HCT116 (cell line): Measurements from ENCODE around the gene DEFB132.

Source experiments
- POLR2AphosphoS5 ChIP-seq: IDR thresholded peaks from 2 replicates; pipeline ENCODE4 v1.6.1; 2011; ENCODE audit warnings: mild to moderate bottlenecking, low read depth, low read length, moderate library complexity
- TF ChIP-seq, protein P1 (sequence below), 3 experiments: fragments of 200-600 bp in 1 of 3; sonication (generic) in 1 of 3; IDR thresholded peaks in 2 of 3; conservative IDR thresholded peaks in 1 of 3; 2 replicates each; pipeline ENCODE4 v1.5.1; 2012 to 2017; ENCODE audit warnings: low read depth in 2 of 3, low read length in 2 of 3, antibody characterized with exemption in 1 of 3, borderline replicate concordance in 1 of 3, control low read depth in 1 of 3, mild to moderate bottlenecking in 1 of 3, mixed read lengths in 1 of 3, mixed run types in 1 of 3, moderate library complexity in 1 of 3; ENCODE audit not compliant: insufficient read depth in 1 of 3
- TF ChIP-seq, protein P2 (sequence below): IDR thresholded peaks from 2 replicates; pipeline ENCODE4 v1.6.1; 2012; ENCODE audit warnings: low read depth

DNA sequence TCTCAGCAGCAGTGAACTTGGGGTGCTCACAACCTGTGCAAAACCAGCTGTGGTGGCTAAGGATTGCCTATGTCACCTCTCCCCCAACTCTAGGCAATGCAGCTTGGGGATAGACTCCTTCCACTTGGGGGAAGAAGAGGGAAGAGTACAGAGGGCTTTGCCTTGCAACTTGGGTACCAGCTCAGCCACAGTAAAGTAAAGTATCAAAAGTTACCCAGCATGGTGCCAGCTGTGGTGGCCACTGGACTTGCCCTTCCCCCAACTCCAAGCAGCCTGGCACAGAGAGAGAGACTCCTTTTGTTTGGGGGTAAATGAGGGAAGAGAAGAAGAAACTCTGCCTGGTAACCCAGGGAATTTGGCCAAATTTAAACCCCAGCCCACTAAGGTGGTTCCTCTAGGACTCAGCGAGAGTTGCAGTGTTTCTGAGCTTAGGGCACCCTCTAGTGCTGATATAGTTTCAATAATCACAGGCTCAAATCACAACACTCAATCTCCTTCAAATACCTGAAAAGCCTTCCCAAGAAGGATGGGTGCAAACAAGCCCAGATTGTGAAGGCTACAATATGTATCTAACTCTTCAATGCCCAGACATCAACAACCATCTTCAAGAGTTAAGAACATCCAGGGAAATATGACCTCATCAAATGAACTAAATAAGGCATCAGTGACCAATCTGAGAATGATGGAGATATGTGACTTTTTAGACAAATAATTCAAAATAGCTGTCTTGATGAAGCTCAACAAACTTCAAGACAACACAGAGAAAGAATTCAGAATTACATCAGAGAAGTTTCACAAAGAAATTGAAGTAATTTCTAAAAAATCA, 38.0 kb upstream of the DEFB132 start:
- TF ChIP-seq, protein P1, sequence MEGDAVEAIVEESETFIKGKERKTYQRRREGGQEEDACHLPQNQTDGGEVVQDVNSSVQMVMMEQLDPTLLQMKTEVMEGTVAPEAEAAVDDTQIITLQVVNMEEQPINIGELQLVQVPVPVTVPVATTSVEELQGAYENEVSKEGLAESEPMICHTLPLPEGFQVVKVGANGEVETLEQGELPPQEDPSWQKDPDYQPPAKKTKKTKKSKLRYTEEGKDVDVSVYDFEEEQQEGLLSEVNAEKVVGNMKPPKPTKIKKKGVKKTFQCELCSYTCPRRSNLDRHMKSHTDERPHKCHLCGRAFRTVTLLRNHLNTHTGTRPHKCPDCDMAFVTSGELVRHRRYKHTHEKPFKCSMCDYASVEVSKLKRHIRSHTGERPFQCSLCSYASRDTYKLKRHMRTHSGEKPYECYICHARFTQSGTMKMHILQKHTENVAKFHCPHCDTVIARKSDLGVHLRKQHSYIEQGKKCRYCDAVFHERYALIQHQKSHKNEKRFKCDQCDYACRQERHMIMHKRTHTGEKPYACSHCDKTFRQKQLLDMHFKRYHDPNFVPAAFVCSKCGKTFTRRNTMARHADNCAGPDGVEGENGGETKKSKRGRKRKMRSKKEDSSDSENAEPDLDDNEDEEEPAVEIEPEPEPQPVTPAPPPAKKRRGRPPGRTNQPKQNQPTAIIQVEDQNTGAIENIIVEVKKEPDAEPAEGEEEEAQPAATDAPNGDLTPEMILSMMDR (IDR thresholded peaks at IDR 0.05 in 2 of 3, conservative IDR thresholded peaks at IDR 0.05 in 1 of 3; ENCODE audit: borderline replicate concordance in 1 of 3, insufficient read depth in 1 of 3, low read depth in 2 of 3, low read length in 2 of 3): peak; percentile 50 to 80 (median 62); a peak in 5 of 6 replicates
- no peak for TF ChIP-seq POLR2AphosphoS5
- TF ChIP-seq, protein P2, sequence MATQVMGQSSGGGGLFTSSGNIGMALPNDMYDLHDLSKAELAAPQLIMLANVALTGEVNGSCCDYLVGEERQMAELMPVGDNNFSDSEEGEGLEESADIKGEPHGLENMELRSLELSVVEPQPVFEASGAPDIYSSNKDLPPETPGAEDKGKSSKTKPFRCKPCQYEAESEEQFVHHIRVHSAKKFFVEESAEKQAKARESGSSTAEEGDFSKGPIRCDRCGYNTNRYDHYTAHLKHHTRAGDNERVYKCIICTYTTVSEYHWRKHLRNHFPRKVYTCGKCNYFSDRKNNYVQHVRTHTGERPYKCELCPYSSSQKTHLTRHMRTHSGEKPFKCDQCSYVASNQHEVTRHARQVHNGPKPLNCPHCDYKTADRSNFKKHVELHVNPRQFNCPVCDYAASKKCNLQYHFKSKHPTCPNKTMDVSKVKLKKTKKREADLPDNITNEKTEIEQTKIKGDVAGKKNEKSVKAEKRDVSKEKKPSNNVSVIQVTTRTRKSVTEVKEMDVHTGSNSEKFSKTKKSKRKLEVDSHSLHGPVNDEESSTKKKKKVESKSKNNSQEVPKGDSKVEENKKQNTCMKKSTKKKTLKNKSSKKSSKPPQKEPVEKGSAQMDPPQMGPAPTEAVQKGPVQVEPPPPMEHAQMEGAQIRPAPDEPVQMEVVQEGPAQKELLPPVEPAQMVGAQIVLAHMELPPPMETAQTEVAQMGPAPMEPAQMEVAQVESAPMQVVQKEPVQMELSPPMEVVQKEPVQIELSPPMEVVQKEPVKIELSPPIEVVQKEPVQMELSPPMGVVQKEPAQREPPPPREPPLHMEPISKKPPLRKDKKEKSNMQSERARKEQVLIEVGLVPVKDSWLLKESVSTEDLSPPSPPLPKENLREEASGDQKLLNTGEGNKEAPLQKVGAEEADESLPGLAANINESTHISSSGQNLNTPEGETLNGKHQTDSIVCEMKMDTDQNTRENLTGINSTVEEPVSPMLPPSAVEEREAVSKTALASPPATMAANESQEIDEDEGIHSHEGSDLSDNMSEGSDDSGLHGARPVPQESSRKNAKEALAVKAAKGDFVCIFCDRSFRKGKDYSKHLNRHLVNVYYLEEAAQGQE: no peak
